HTERT RPE-1 (cell line): ENCODE data around the gene ITGAX.

ENCODE experiments used
- in situ Hi-C: fragments of 300-500 bp; cut with MboI; formaldehyde crosslinking; loops from 4 replicates; pipeline ENCODE4 v1.14.3; 2020; ENCODE audit warnings: low sequenced_read_pairs

ITGAX gene

DNA sequence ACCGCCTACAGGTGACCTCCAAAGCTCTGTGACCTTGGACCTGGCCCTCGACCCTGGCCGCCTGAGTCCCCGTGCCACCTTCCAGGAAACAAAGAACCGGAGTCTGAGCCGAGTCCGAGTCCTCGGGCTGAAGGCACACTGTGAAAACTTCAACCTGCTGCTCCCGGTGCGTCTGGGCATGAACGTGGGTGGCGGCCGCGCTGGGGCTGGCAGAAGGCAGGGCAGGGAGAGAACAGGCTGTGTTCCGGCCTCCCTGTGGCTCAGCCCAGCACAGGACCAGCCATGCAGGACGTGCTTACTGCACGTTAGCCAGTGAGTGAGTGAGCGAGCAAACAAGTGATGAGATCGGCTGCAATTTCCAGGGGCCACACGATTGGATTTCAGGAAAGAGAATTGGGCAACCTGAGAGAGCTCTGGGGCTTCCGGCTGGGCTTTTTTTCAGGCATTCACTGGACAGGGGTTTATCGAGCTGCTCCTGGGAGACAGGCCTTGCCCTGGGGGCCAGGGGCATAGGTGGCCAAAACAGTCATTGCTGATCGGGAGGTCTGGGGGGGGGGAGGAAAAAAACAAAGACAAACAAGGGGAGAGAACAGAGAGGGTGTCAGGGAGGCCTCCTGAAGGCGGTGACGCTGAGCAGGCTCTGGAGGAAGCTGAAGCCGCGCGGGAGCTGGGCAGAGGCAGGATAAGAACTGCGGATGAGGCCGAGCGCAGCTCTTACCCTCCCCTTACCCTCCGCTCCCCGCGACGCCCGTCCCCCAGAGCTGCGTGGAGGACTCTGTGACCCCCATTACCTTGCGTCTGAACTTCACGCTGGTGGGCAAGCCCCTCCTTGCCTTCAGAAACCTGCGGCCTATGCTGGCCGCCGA is 16.9 kb downstream of the ITGAX start:
- in situ Hi-C loops, result no loop called here

DNA sequence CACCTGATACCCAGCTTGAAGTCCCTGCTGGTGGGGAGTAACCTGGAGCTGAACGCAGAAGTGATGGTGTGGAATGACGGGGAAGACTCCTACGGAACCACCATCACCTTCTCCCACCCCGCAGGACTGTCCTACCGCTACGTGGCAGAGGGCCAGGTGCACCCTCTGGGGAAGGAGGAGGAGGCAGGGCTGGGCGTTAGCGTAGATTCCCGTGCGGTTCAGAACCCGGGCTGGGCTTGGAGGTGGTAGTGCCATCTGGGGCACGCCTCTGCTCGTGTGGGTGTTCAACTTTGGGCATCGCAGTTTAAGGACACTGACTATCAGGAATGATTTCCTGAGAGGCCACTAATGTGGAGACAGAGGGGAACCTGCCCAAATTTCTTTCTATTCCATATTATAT is 18.3 kb downstream of the ITGAX start:
- in situ Hi-C loops, result no loop called here

DNA sequence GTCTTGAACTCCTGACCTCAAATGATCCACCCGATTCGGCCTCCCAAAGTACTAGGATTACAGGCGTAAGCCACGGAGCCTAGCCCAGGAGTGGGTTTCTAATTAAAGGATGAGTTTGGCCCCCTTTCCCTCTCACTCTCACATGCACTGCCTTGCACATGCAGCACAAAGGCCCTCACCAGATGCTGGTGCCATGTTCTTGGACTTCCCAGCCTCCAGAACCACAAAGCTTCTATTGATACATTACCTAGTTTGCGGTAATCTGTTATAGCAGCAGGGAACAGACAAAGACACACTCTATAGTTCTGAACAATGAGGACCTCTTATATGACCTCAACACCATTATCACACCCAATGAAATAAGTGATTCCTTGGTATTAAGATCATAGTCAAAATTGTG is 20.3 kb downstream of the ITGAX start:
- in situ Hi-C loops, result no loop called here

DNA sequence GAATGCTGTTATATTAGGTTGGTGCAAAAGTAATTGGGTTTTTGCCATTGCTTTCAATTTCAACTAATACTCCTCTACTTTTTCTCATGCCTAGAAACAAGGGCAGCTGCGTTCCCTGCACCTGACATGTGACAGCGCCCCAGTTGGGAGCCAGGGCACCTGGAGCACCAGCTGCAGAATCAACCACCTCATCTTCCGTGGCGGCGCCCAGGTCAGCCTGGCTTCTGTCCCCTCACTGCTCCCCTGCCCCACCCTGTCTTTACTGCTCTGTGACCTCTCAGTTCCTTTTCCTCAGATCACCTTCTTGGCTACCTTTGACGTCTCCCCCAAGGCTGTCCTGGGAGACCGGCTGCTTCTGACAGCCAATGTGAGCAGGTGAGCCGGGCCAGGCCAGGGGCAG is 21.7 kb downstream of the ITGAX start:
- in situ Hi-C loops, result no loop called here

DNA sequence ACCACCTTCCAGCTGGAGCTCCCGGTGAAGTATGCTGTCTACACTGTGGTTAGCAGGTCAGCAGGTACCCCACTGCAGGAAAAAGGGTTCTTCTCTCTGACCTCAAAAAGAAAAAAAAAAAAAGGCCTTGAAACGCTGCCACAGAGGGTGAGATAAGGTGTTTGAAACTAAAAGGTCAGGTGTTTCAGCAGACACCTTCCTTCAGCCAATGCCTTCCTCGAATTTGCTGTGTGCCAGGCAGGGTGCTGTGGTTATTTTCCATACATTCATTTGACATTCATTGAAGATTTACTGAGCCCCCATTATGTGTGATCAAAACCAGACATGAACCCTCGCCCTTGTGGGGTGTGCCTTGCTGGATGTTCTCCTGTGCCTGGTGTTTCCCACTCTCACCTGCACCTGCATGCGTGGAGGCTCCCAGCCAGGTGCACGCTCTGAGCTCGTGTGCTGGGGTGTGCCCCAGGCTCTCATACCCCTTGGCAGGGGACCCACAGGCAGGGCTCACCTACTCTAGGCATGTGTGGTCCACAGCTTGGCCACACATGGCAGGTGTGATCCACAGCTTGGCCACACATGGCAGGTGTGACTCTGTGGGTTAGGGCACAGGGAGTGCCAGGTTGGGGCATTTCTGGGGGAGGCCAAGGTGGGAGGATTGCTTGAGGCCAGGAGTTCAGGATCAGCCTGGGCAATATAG is 22.4 kb downstream of the ITGAX start:
- in situ Hi-C loops, result no loop called here

DNA sequence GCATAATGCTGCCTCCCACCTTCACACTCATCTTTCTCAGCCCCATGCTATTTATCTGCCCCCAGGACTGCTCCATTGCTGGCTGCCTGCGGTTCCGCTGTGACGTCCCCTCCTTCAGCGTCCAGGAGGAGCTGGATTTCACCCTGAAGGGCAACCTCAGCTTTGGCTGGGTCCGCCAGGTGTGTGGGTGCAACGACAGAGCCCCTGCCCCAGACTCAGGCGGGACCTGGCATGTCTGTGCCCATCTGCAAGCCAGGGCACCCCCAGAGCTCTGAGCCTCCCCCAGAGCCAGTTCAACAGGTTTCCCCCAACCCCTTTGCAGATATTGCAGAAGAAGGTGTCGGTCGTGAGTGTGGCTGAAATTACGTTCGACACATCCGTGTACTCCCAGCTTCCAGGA is 25.2 kb downstream of the ITGAX start:
- in situ Hi-C loops, result no loop called here

DNA sequence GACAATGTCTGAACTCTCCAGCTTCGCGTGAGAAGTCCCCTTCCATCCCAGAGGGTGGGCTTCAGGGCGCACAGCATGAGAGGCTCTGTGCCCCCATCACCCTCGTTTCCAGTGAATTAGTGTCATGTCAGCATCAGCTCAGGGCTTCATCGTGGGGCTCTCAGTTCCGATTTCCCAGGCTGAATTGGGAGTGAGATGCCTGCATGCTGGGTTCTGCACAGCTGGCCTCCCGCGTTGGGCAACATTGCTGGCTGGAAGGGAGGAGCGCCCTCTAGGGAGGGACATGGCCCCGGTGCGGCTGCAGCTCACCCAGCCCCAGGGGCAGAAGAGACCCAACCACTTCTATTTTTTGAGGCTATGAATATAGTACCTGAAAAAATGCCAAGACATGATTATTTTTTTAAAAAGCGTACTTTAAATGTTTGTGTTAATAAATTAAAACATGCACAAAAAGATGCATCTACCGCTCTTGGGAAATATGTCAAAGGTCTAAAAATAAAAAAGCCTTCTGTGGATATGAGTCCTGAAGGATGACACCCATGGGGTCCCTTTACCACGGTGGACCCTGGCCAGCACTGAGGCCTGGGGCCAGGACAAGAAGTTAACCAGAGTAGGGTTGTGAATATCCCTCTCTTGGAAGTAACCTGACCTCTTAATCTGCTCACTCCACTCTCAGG is 27.6 kb downstream of the ITGAX start:
- in situ Hi-C loops, result no loop called here

DNA sequence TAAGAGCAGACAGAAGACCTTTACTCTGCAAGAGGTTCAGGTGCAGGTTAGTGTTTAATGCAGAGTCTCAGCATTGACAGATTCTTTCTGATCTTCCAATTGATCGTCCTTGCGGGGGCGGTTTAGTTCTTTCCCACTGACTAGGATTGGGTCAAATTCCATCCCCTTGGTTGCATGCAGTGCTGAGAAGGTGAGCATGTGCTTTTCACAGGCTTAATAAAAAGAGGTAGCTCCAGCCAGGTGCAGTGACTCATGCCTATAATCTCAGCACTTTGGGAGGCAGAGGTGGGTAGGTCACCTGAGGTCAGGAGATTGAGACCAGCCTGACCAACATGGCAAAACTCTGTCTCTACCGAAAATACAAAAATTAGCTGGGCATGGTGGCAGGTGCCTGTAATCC is 30.7 kb downstream of the ITGAX start:
- in situ Hi-C loops, result no loop called here

DNA sequence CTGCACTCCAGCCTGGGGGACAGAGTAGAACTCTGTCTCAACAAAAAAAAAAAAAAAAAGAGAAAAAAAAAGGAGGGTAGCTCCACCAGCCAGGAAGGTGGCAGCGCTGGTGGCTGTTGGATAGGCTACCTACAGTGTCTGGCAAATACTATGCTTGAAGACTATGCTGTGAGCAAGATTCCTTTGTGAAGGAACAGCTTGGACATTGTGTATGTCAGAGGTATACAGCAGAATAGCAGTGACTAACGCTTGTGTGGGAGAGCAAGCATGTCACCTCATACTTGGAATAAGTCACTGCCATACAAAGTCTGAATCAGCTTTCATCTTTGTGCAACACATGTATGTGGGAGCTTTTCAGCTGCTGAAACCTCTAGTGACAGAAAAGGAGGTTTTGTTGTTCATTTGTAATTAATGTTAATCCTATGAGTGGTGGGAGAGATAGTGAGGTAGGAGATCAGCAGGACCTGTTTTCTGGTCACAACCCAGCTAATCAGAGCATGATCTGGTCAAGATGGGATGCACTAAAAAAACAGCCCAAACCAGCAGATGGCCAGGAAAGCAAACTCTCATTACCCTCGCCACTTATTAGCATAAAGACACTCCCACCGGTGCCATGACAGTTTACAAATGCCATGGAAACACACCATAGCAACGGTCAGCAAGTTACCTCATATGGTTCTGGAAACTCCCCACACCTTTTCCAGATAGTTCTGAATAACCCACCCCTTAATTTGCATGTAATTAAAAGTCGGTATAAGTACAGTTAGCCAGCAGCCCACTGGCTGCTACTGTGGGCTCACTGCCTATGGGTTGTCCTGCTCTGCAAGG is 31.4 kb downstream of the ITGAX start:
- in situ Hi-C loops, result no loop called here

DNA sequence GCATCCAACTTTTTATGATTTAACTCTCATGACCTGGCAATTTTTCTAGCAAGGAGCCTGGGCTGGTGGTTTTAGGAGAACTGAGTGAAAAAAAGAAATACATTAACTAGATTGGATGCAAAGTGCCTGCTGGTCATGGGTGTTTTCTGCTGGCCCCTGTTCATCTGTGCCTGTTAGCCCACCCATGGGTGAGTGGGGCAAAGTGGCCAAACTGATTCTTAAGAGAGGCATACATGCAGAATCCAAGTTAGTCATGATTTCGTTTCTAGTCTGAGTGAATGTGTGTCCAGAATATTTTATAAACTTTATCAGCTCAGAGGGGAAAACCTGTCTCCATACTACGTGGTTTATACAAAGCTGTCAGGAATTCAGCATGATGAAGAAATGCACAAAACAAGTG is 33.6 kb downstream of the ITGAX start:
- in situ Hi-C loops, result no loop called here

DNA sequence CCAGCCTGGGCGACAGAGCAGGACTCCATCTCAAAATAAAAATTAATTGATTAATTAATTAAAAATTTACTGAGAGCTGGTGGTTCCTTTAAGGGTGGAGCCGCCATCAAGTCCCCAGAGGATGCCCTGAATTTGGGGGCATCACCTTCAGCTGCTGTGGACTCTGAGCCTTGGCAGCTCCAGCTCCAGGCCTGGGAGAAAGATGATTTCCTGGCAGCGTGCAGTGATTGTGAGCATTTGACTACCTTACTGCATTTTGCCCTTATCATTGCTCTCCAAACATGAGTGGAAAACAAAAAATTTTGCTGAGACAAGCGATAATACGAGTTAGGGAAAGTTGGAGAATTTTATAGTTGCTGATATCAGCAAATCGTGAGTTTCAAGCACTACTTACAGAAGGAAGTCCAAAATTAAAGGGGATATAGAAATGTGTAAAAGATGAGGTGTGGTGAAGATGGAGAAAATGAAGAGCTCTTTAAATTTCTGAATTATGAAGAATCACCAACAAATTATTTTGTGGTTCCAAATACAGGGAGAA is 35.6 kb downstream of the ITGAX start:
- in situ Hi-C loops, result no loop called here

DNA sequence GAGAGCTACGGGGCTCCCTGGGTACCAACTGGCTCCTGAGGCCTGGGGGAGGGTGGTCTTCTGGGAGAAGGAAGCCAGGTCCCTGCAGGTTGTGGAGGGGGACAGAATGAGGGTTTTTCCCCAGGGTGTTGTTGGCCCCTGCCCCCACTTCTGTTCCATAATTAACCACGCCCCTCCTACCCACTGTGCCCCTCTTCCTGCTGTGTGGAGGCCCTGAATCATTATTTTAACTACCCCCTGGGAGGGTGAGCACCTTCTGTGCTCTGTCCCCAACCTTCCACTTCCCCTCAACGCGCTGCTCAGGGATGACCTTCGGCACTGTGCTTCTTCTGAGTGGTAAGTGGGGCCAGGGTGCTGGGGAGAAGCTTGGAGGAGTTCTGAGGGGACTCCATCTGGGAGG is 38.1 kb downstream of the ITGAX start, which contains the start of gene ITGAD:
TSS of gene ITGAD (plus strand) at position 280 of the 400 bp plus-strand sequence. CDS start at position 306, 26 bp downstream.
- in situ Hi-C loops, result no loop called here

DNA sequence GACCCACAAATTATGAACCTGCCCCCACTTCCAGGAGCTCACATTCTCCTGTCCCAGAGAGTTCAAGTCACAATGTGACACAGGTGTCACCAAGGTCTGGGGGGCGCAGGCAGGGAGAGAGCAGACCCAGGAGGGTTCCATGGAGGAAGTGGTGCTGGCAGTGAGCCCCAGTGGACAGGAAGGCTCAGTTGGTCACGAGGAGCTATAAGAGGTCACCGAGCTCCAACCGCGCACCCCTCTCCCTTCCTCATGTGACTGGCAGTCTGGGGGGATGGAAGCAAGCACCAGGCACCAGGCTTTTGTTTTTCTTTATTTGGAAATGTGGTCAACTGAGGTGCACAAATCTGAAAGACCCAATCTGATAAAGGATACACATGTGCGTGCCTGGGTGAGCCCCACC is 40.7 kb downstream of the ITGAX start:
- in situ Hi-C loops, result no loop called here

DNA sequence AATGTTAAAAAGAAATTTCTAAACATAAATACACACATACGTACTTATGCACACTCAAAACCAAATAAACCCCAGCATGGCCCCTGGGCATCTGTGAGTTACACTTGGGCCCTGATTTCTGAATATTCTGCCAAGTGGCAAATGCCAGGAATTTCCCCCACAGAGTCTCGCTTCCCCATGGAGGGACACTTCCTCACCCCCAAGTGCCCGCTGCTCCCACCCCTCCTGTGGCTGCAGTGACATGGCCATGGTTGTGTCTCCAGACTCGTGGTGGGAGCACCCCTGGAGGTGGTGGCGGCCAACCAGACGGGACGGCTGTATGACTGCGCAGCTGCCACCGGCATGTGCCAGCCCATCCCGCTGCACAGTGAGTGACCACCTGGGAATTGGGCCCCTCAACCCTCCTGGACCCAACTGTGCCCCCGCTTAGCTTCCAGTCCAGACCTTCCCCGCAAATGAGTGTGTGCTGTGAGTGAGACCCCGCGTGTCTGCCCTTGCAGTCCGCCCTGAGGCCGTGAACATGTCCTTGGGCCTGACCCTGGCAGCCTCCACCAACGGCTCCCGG is 42.2 kb downstream of the ITGAX start:
- in situ Hi-C loops, result no loop called here

DNA sequence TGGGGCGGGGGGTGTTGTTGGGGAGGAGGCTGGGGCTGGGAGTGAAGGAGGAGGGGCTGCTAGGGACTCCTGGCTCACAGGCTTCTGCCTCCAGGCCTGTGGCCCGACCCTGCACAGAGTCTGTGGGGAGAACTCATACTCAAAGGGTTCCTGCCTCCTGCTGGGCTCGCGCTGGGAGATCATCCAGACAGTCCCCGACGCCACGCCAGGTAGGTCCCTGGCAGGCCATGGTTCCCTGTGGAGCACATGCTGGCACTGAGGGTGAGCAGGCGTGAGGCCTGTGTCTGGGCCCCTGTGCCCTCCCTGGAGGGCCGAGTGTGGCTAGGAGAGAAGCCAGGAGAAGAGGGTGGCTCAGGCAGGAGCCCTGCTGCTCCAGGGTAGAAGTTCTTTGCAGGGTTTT is 42.7 kb downstream of the ITGAX start:
- in situ Hi-C loops, result no loop called here

DNA sequence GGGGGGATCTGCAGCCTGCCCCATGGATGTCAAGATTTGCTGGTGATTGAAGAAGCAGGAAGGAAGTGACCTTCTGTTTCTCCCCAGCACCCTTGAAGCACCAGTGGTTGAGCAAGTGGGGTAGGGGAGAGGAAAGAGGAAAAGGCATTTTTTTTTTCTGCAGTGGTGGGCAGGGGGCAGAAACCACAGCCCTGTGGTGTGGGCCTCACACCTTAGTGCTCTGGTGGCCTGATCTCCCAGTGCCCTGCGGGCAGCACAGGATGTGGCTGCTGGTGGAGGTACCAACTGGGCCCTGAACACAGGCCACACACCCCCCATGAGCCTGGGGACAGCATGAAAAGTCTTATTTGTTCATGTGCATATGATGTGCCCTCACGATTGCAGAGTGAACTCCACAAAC is 45.2 kb downstream of the ITGAX start:
- in situ Hi-C loops, result no loop called here

DNA sequence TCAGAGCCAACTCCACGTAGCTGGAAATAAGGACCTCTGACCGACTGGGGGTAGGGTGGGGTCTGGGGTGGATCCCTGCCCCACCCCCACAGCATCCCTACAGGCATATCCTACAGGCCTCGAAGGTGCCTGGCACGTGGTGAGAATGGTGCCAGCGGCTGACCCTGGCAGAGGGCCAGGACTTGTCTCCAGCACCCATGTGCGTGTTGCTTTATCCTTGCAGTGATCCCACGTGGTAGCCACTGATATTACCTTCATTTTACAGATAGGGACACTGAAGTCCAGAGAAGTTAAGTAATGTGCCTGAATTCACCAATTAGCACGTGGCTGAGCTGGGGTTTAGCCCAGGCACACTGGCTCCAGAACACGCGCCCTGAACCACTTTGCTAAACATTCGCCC is 46.5 kb downstream of the ITGAX start:
- in situ Hi-C loops, result no loop called here

DNA sequence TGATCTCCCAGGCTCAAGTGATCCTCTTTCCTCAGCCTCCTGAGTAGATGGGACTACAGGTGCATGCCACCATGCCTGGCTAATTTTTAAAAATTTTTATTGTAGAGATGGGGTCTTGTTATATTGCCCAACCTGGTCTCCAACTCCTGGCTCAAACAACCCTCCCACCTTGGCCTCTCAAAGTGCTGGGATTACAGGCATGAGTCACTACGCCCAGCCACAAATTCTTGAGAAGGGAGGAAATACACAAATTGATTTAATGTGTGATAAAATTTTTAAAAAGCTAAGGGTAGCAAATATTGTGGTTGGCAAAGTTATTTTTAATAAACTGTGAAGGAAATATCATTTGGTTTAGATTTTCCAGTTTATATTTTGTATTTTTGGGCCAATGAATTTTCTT is 47.7 kb downstream of the ITGAX start:
- in situ Hi-C loops, result no loop called here

DNA sequence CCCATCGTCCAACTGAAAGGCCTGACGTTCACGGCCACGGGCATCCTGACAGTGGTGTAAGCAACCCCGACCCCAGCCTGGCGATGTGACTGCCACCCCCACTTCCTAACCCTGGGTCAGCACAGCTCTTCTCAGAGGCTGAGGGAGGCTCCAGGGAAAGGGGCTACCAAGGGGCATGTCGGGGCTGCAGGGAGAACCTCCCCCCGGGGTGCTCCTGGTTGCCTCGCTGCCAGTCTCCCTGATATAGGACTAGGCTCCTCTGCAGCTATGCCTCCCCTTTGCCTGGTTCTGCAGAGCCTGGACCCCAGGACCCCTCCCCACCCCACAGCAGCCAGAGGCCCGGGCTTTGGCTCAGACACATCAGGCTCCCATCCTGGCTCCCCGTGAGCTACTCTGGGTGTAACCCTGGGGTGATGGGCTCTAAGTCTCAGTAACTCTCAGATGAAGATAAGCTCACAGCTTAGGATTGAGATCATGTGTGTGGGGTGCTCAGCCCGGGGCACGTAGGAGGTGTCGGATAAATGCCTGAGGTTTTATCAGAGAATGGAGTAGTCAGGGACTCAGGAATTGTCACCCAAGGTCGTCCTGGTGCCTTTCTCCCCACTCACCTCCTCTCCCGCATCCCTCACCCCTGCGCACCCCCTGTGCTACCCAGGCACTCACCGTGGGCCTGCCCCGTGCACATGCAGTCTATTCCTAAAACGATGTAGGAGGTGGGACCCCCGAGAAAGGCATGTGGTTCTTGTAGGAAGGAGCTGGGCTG is 48.8 kb downstream of the ITGAX start:
- in situ Hi-C loops, result no loop called here
